OCI-LY1 (cell line): ENCODE data around the gene OSER1.

ENCODE experiments used
- CTCF ChIP-seq: fragments of 200-600 bp; sonication (generic), shearing (Covaris generic); IDR thresholded peaks from 2 replicates; pipeline ENCODE4 v1.5.1; 2017; ENCODE audit warnings: mild to moderate bottlenecking, antibody characterized with exemption, low read length, moderate library complexity, mixed read lengths
- EZH2 ChIP-seq: fragments of 200-600 bp; sonication (generic), shearing (Covaris generic); IDR thresholded peaks from 2 replicates; pipeline ENCODE4 v1.8.0; 2017; ENCODE audit warnings: borderline replicate concordance, mixed run types, mild to moderate bottlenecking, antibody characterized with exemption, low read length, moderate library complexity, mixed read lengths

GRCh38 chr20:44255942-44256341 is 45.4 kb upstream of the OSER1 start:
- TF ChIP-seq CTCF (no peak), EZH2 (no peak)
